ENCODE results near the gene DPH7.
"Not testable (repeated sequence)": the region's sequence is repeated elsewhere in the genome, so short reads cannot be mapped to it uniquely, and the experiment has no call there.

DPH7 gene

GRCh38 chr9:137547687-137548543 is 30.8 kb downstream of the DPH7 start:
- no peak for DNase-seq (ENCODE audit: low read depth in 2 of 2)

GRCh38 chr9:137545123-137545522 is 33.6 kb downstream of the DPH7 start:
- DNase-seq (ENCODE audit: low read depth in 2 of 2), result no peak

DNA sequence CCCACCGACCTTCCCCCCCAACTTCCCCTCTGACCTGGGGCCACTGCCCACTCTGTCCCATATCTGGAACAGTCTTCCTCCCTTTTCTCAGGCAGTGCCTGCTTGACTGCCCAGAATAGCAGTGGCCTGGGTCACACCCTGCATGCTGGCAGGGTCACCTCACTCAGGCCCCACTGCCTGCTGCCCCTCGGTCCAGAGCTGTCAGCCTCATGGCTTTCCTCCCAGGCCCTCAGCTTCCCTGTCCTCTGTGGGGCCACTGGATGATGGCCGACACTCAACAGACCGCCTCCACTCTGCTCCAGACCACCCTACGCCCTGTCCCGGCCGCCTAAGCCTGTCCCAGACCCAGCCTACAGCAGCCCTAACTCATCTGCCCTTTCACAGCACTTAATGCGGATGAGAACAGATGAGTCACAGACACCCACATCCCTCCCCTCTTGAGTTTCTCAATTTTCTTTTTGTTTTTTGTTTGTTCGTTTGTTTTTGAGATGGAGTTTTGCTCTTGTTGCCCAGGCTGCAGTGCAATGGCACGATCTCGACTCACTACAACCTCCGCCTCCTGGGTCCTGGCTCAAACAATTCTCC is 34.5 kb downstream of the DPH7 start:
- no peak for DNase-seq (ENCODE audit: low read depth in 2 of 2)

GRCh38 chr9:137543237-137543963 is 35.3 kb downstream of the DPH7 start:
- DNase-seq (ENCODE audit: low read depth in 2 of 2), result no peak

DNA sequence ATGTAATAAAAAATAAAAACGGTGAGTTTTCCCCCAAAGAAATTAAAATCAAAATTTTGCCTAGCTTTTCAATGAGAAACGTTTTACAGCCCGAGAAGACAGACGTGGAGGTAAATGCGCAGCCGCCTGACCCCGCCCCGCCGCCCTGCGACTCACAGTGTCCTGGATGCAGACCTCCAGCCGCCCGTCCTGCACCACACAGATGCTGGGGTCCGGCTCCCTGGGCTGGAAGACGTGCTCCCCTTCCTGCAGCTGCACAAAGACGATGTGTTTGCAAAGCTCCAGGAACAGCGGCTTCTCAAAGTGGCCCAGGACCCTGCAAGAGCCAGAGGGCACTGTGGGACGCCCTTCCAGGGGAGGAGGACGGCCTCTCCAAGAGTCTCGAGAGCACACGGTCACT is 36.2 kb downstream of the DPH7 start:
- no peak for DNase-seq (ENCODE audit: low read depth in 2 of 2)

- no peak for DNase-seq (ENCODE audit: low read depth in 2 of 2)
Observed at GRCh38 chr9:137540536-137540935, 38.2 kb downstream of the DPH7 start.

- DNase-seq (ENCODE audit: low read depth in 2 of 2), result no peak
Observed at GRCh38 chr9:137538058-137538457, 40.7 kb downstream of the DPH7 start.

DNA sequence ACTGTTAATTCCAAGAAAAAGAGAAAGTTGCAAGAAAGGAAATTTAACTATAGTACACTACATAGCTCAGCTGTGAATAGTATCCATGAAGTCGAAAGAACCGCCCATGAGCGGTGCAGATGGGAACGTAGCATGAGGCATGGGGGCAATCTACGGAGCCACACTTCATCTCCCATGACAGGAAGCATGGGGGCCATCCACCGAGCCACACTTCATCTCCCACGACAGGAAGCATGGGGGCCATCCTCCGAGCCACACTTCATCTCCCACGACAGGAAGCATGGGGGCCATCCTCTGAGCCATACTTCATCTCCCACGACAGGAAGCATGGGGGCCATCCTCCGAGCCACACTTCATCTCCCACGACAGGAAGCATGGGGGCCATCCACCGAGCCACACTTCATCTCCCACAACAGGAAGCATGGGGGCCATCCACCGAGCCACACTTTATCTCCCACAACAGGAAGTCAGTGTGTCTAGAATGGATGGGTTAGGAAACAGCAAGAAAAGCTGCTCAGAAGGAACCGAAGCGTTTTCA is 42.1 kb downstream of the DPH7 start:
- DNase-seq (ENCODE audit: low read depth in 2 of 2), result not testable (repeated sequence)

DNA sequence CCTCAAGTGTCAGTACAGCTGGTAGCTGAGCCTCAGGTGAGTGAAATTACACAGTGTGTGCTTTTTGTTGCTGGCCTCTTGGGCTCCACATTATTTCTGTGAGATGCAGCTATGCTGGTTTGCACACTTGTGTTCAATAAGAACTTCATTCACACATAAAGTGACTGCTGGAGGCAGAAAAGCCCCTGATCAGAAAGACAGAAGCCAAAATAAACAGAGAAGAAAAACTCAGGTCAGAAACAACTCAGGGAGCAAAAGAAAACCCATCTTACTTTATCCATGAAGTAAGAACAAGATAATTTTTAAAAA is 43.7 kb downstream of the DPH7 start:
- DNase-seq (ENCODE audit: low read depth in 2 of 2), result no peak

- DNase-seq (ENCODE audit: low read depth in 2 of 2), result no peak
Observed at GRCh38 chr9:137534256-137535119, 44.2 kb downstream of the DPH7 start.

DNA sequence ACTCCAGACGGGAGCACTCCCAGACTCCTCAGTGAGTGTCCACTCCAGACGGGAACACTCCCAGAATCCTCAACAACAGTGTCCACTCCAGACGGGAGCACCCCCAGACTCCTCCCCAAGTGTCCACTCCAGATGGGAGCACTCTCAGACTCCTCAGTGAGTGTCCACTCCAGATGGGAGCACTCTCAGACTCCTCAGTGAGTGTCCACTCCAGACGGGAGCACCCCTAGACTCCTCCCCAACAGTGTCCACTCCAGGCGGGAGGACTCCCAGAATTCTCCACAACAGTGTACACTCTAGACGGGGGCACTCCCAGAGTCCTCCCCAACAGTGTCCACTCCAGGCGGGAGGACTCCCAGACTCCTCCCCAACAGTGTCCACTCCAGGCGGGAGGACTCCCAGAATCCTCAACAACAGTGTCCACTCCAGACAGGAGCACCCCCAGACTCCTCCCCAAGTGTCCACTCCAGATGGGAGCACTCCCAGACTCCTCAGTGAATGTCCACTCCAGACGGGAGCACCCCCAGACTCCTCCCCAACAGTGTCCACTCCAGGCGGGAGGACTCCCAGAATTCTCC is 45.7 kb downstream of the DPH7 start:
- DNase-seq (ENCODE audit: low read depth in 2 of 2), result not testable (repeated sequence)

- DNase-seq (ENCODE audit: low read depth in 2 of 2), result no peak
Observed at GRCh38 chr9:137531099-137531765, 47.5 kb downstream of the DPH7 start.

DNA sequence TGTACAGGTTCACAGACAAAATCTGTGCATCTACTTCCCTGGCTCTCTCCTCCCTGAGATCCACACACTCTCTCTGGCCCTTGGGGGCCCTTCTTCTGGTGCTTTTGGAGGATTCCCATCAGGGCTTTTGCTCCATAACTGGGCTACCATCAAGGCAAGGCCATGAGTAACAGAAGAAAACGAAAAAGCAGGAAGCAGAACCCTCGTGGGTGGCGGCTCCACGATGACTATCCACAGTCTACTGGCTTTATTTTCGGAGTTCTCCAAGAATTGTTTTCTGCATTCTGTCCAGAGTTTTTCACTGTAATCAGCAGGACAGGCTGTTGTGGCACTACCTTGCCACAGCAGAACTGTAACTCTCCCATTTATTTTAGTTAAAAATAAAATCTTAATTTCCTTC is 48.4 kb downstream of the DPH7 start:
- DNase-seq (ENCODE audit: low read depth in 2 of 2), result no peak

DNA sequence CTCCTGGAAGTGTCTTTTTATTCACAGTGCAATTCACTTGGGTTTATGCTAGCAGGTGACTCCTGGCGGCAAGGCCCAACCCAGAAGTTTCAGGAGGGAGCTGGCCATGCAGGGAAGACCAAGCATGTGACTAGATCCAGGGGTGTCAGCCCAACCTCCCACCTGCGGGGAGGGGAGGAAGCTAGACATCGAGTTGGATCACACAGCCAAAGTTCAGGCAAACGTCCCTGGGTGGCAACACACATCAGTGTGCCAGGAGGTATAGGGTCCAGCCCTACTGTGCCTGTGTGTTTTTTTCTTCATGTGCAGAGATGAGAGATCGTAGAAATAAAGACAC is 53.8 kb downstream of the DPH7 start:
- no peak for DNase-seq (ENCODE audit: low read depth in 2 of 2)

GRCh38 chr9:137524161-137524980 is 54.4 kb downstream of the DPH7 start:
- no peak for DNase-seq (ENCODE audit: low read depth in 2 of 2)

GRCh38 chr9:137522746-137523455 is 55.8 kb downstream of the DPH7 start:
- no peak for DNase-seq (ENCODE audit: low read depth in 2 of 2)

- no peak for DNase-seq (ENCODE audit: low read depth in 2 of 2)
Observed at GRCh38 chr9:137521405-137521985, 57.2 kb downstream of the DPH7 start.

DNA sequence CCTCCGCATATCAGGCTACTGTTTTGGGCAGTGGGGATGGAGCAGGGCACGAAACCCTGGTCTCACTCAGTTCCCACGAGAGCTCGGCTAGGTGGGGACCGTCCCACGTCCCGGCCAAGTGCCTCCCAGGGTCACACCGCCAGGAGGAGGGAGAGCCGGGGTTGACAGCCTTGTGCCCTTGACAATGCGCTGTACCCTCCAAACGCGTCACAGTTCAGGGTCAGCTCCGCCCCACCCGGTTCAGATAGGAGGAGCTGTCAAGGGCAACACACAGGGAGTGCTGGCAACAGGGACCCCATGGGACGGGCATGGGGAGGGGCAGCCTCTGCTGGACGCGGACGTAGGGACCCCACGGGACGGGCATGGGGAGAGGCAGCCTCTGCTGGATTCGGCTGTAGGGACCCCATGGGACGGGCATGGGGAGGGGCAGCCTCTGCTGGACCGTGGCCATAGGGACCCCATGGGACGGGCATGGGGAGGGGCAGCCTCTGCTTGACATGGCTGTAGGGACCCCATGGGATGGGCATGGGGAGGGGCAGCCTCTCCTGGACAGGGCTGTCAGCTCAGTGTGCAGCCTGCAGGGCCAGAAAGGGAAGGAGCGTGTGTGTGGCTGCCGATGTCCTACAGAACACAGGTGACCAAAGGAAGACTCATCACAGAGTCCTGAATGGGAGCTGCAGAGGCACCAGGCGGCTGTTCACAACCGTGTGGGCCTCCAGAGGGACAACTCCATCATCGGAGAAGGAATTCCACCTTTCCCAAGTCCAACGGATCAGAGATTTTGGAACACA is 57.9 kb downstream of the DPH7 start:
- DNase-seq (ENCODE audit: low read depth in 2 of 2), result no peak

Measured in stimulated activated CD4-positive, alpha-beta T cell treated with anti-CD3 and anti-CD28 coated beads, Interleukin-1b, Interleukin-23, amount 100 ng/mL, for 4 hours (primary cell).